Activated naive CD8-positive, alpha-beta T cell treated with anti-CD3 and anti-CD28 coated beads, Interleukin-2, amount 50 U/mL, for 24 hours (primary cell): ENCODE results near the gene OSBPL9.
"Not testable (repeated sequence)": the region's sequence is repeated elsewhere in the genome, so short reads cannot be mapped to it uniquely, and the experiment has no call there.

Experiments
- ATAC-seq: fragments of 150-1000 bp; cut with Tn5 transposase; one replicate; pipeline ENCODE4 v1.10.0; 2021
- DNase-seq: peaks from one replicate; pipeline ENCODE4 v3.0.0; 2021
- H3K27ac Mint-ChIP-seq: one replicate; pipeline ENCODE4 v1.8.0; 2021; ENCODE audit warnings: mild to moderate bottlenecking, mixed read lengths
- H3K27me3 Mint-ChIP-seq: one replicate; pipeline ENCODE4 v1.8.0; 2021; ENCODE audit warnings: mixed read lengths
- H3K36me3 Mint-ChIP-seq: one replicate; pipeline ENCODE4 v1.8.0; 2021; ENCODE audit warnings: low read depth, mixed read lengths
- H3K4me1 Mint-ChIP-seq: one replicate; pipeline ENCODE4 v1.8.0; 2021; ENCODE audit warnings: mixed read lengths
- H3K4me3 Mint-ChIP-seq: one replicate; pipeline ENCODE4 v1.8.0; 2021; ENCODE audit warnings: mild to moderate bottlenecking, moderate library complexity, mixed read lengths
- H3K9me3 Mint-ChIP-seq: one replicate; pipeline ENCODE4 v1.8.0; 2021; ENCODE audit warnings: mixed read lengths

Gene OSBPL9

GRCh38 chr1:51791888-51792287 lies 175.0 kb downstream of the OSBPL9 start:
- ATAC-seq: no peak
- H3K27me3 Mint-ChIP-seq: no peaks in the 10 kb centered on the region
- DNase-seq: no peak
- H3K36me3 Mint-ChIP-seq: peaks cover 41% of the 10 kb centered on the region
- no peaks in the 10 kb centered on the region for H3K9me3 Mint-ChIP-seq
- H3K4me1 Mint-ChIP-seq: peaks cover 11% of the 10 kb centered on the region
- peak overlapping the region; percentile 21 for H3K27ac Mint-ChIP-seq
- H3K4me3 Mint-ChIP-seq: no peak overlapping the region

GRCh38 chr1:51792864-51793263 lies 176.0 kb downstream of the OSBPL9 start:
- DNase-seq: no peak

GRCh38 chr1:51794260-51794659 lies 177.4 kb downstream of the OSBPL9 start:
- H3K27ac Mint-ChIP-seq: no peak overlapping the region
- ATAC-seq: no peak

More at GRCh38 chr1:51792864-51793263, 176.0 kb downstream of the OSBPL9 start:
- Mint-ChIP-seq H3K36me3 (peaks cover 44% of the 10 kb centered on the region), H3K27me3 (no peaks in the 10 kb centered on the region), H3K9me3 (no peaks in the 10 kb centered on the region), H3K27ac (peak overlapping the region; percentile 72), H3K4me3 (no peak overlapping the region), H3K4me1 (peaks cover 11% of the 10 kb centered on the region)
- peak; percentile 66 for ATAC-seq

GRCh38 chr1:51794868-51795267 lies 178.0 kb downstream of the OSBPL9 start:
- DNase-seq (no peak), ATAC-seq (no peak)
- H3K4me1 Mint-ChIP-seq: peaks cover 11% of the 10 kb centered on the region
- no peak overlapping the region for H3K4me3 Mint-ChIP-seq
- H3K27me3 Mint-ChIP-seq: no peaks in the 10 kb centered on the region
- H3K36me3 Mint-ChIP-seq: peaks cover 34% of the 10 kb centered on the region
- no peak overlapping the region for H3K27ac Mint-ChIP-seq
- H3K9me3 Mint-ChIP-seq: no peaks in the 10 kb centered on the region

More at GRCh38 chr1:51794260-51794659, 177.4 kb downstream of the OSBPL9 start:
- peaks cover 40% of the 10 kb centered on the region for H3K36me3 Mint-ChIP-seq
- no peaks in the 10 kb centered on the region for H3K9me3 Mint-ChIP-seq
- H3K4me1 Mint-ChIP-seq: peaks cover 11% of the 10 kb centered on the region
- no peak overlapping the region for H3K4me3 Mint-ChIP-seq
- DNase-seq: no peak
- no peaks in the 10 kb centered on the region for H3K27me3 Mint-ChIP-seq

- Mint-ChIP-seq H3K27ac (no peak overlapping the region), H3K9me3 (no peaks in the 10 kb centered on the region), H3K4me1 (no peaks in the 10 kb centered on the region), H3K27me3 (no peaks in the 10 kb centered on the region), H3K36me3 (peaks cover 29% of the 10 kb centered on the region), H3K4me3 (no peak overlapping the region)
- ATAC-seq: no peak
- DNase-seq: no peak
These were observed 182.5 kb downstream of the OSBPL9 start for GRCh38 chr1:51799372-51799771.

GRCh38 chr1:51814513-51814912 lies 197.6 kb downstream of the OSBPL9 start:
- no peaks in the 10 kb centered on the region for H3K4me1 Mint-ChIP-seq

GRCh38 chr1:51818487-51818886 lies 201.6 kb downstream of the OSBPL9 start:
- Mint-ChIP-seq H3K36me3 (peaks cover 39% of the 10 kb centered on the region), H3K9me3 (no peaks in the 10 kb centered on the region), H3K4me1 (no peaks in the 10 kb centered on the region), H3K27me3 (no peaks in the 10 kb centered on the region), H3K4me3 (no peak overlapping the region), H3K27ac (no peak overlapping the region)
- DNase-seq (no peak), ATAC-seq (no peak)

More at GRCh38 chr1:51814513-51814912, 197.6 kb downstream of the OSBPL9 start:
- Mint-ChIP-seq H3K27me3 (no peaks in the 10 kb centered on the region), H3K36me3 (peaks cover 31% of the 10 kb centered on the region), H3K4me3 (no peak overlapping the region), H3K27ac (no peak overlapping the region), H3K9me3 (no peaks in the 10 kb centered on the region)
- ATAC-seq: no peak
- DNase-seq: no peak

GRCh38 chr1:51819021-51819420 lies 202.1 kb downstream of the OSBPL9 start:
- not testable (repeated sequence) for H3K27ac Mint-ChIP-seq, H3K27me3 Mint-ChIP-seq, H3K4me1 Mint-ChIP-seq, H3K4me3 Mint-ChIP-seq, DNase-seq, ATAC-seq, H3K9me3 Mint-ChIP-seq
- H3K36me3 Mint-ChIP-seq: peaks cover 36% of the 10 kb centered on the region

- ATAC-seq (no peak), DNase-seq (no peak)
- Mint-ChIP-seq H3K4me3 (no peak overlapping the region), H3K36me3 (peaks cover 33% of the 10 kb centered on the region), H3K9me3 (no peaks in the 10 kb centered on the region), H3K4me1 (no peaks in the 10 kb centered on the region), H3K27me3 (no peaks in the 10 kb centered on the region), H3K27ac (no peak overlapping the region)
These were observed 202.9 kb downstream of the OSBPL9 start for GRCh38 chr1:51819810-51820209.

GRCh38 chr1:51829058-51829457 lies 212.2 kb downstream of the OSBPL9 start:
- ATAC-seq (no peak), DNase-seq (no peak)
- no peak overlapping the region for H3K27ac Mint-ChIP-seq
- H3K36me3 Mint-ChIP-seq: peaks cover 34% of the 10 kb centered on the region
- no peak overlapping the region for H3K4me3 Mint-ChIP-seq
- H3K9me3 Mint-ChIP-seq: no peaks in the 10 kb centered on the region
- no peaks in the 10 kb centered on the region for H3K4me1 Mint-ChIP-seq
- no peaks in the 10 kb centered on the region for H3K27me3 Mint-ChIP-seq

GRCh38 chr1:51833700-51834099 lies 216.8 kb downstream of the OSBPL9 start:
- DNase-seq (no peak), ATAC-seq (no peak)
- Mint-ChIP-seq H3K36me3 (peaks cover 29% of the 10 kb centered on the region), H3K27ac (no peak overlapping the region), H3K4me1 (no peaks in the 10 kb centered on the region), H3K27me3 (no peaks in the 10 kb centered on the region), H3K9me3 (no peaks in the 10 kb centered on the region), H3K4me3 (no peak overlapping the region)

- H3K36me3 Mint-ChIP-seq: peaks cover 27% of the 10 kb centered on the region
- H3K27ac Mint-ChIP-seq: no peak overlapping the region
- no peaks in the 10 kb centered on the region for H3K4me1 Mint-ChIP-seq
- no peak for ATAC-seq
- H3K9me3 Mint-ChIP-seq: no peaks in the 10 kb centered on the region
- no peak overlapping the region for H3K4me3 Mint-ChIP-seq
- no peaks in the 10 kb centered on the region for H3K27me3 Mint-ChIP-seq
- no peak for DNase-seq
These were observed 220.4 kb downstream of the OSBPL9 start for GRCh38 chr1:51837243-51837642.
